Kidney (tissue), 22 donors: ENCODE measurements around the gene RANBP2. TPM values are rescaled to one million over a fixed set of nuclear protein-coding genes. Genes with fewer than 3 reads are reported as not detected.
"Not testable (repeated sequence)": the region's sequence is repeated elsewhere in the genome, so short reads cannot be mapped to it uniquely, and the experiment has no call there.

Experiments used
- DNase-seq, 5 donors: peaks; one replicate each; pipeline ENCODE4 v3.0.0-alpha.2; 2013 to 2020
- FAIRE-seq: peaks from 2 replicates; lab custom pipeline; 2012; peaks lifted over from hg19 to GRCh38; lab: Jason Lieb, UNC
- H3K27ac ChIP-seq, 2 donors: one replicate each; pipeline ENCODE4 v1.7.0; 2013; ENCODE audit warnings: low read depth in 2 of 2, low read length in 2 of 2, inconsistent platforms in 1 of 2
- H3K27me3 ChIP-seq: one replicate; pipeline ENCODE4 v1.7.1; 2013; ENCODE audit warnings: low read length, inconsistent platforms; ENCODE audit not compliant: control insufficient read depth, insufficient read depth
- H3K36me3 ChIP-seq, 3 donors: one replicate each; pipeline versions ENCODE4 v1.7.0 to v1.7.1; 2013; ENCODE audit warnings: low read length in 3 of 3, control low read depth in 1 of 3, inconsistent platforms in 1 of 3; ENCODE audit not compliant: insufficient read depth in 3 of 3, control insufficient read depth in 2 of 3
- H3K4me1 ChIP-seq, 3 donors: one replicate each; pipeline versions ENCODE4 v1.7.0 to v1.7.1; 2013; ENCODE audit warnings: low read length in 3 of 3, inconsistent platforms in 1 of 3, low read depth in 1 of 3; ENCODE audit not compliant: control insufficient read depth in 2 of 3, insufficient read depth in 2 of 3
- H3K4me3 ChIP-seq, 3 donors: one replicate each; pipeline versions ENCODE4 v1.7.0 to v1.8.1; 2013; ENCODE audit warnings: low read length in 3 of 3, control low read depth in 1 of 3, inconsistent platforms in 1 of 3
- H3K9ac ChIP-seq, 3 donors: one replicate each; pipeline versions ENCODE4 v1.7.0 to v1.7.1; 2013; ENCODE audit warnings: low read length in 3 of 3, control low read depth in 1 of 3, inconsistent platforms in 1 of 3
- H3K9me3 ChIP-seq, 3 donors: one replicate each; pipeline versions ENCODE4 v1.7.0 to v1.7.1; 2013; ENCODE audit warnings: low read length in 3 of 3, control low read depth in 1 of 3, inconsistent platforms in 1 of 3; ENCODE audit not compliant: control insufficient read depth in 2 of 3, insufficient read depth in 1 of 3
- intact Hi-C: fragments of 100-400 bp; cut with DNase I; formaldehyde crosslinking; loops from one replicate; pipeline ENCODE4 v1.11.1; 2022
- long read RNA-seq, 10 donors: library from polyadenylated mRNA in 1 of 10; unstranded in 1 of 10; transcript quantifications; one replicate each; pipeline ENCODE4 v2.0.0 and lab custom pipeline, GENCODE V29; 2021 to 2026
- polyA plus RNA-seq: library from polyadenylated mRNA; stranded (reverse); fragments of 350-450 nt; fragmentation: Illumina TruSeq; extraction: RNeasy Lipid Tissue Mini Kit (QIAGEN cat#74804); gene quantifications from one replicate; pipeline ENCODE4 v1.2.3, GENCODE V29; 2014; ENCODE audit warnings: low read depth, low replicate concordance; ENCODE audit not compliant: insufficient read depth
- total RNA-seq: library from RNA; stranded (reverse); fragmentation: NEBNext Ultra II Directional; extraction: Animal tissue kit (Norgen Biotek cat#: 25700); gene quantifications from one replicate; pipeline ENCODE4 v1.2.1, GENCODE V29; 2021
- TF ChIP-seq, protein P1 (sequence below): IDR thresholded peaks from 3 replicates; pipeline ENCODE4 v1.5.1; 2012; ENCODE audit warnings: mild to moderate bottlenecking, moderate library complexity, borderline replicate concordance; ENCODE audit not compliant: insufficient read depth; ENCODE audit errors: extremely low read depth
- donor health status: control.
- donor health status: control.
- donor health status: control.
- donor health status: control.
- donor health status: control.
- donor health status: DM: yes; HTN: yes; CAD: no.
- donor health status: Normal renal cell carcinoma (clear cell type).

RANBP2 gene
- total RNA-seq = 76.4 TPM
- polyA plus RNA-seq = 7.9 TPM
- long read RNA-seq, donor 1, partial matches to known transcripts = 15 of 15 reads
- long read RNA-seq, donor 1, other reads (novel, unspliced or antisense) = 0 of 15 reads
- long read RNA-seq, donor 2, partial matches to known transcripts = 5 of 5 reads
- long read RNA-seq, donor 2, other reads (novel, unspliced or antisense) = 0 of 5 reads
- long read RNA-seq, donor 3, partial matches to known transcripts = 35 of 35 reads
- long read RNA-seq, donor 3, other reads (novel, unspliced or antisense) = 0 of 35 reads
- long read RNA-seq, donor 4, partial matches to known transcripts = 5 of 5 reads
- long read RNA-seq, donor 4, other reads (novel, unspliced or antisense) = 0 of 5 reads
- long read RNA-seq, donor 5 = 0 reads
- long read RNA-seq, donor 6, partial matches to known transcripts = 30 of 30 reads
- long read RNA-seq, donor 6, other reads (novel, unspliced or antisense) = 0 of 30 reads
- long read RNA-seq, donor 7, full-length matches to known transcripts = 1 of 19 reads
- long read RNA-seq, donor 7, partial matches to known transcripts = 11 of 19 reads
- long read RNA-seq, donor 7, other reads (novel, unspliced or antisense) = 7 of 19 reads
- long read RNA-seq, donor 8 = 0 reads
- long read RNA-seq, donor 9 = 0 reads
- long read RNA-seq, donor 10, partial matches to known transcripts = 29 of 29 reads
- long read RNA-seq, donor 10, other reads (novel, unspliced or antisense) = 0 of 29 reads

DNA sequence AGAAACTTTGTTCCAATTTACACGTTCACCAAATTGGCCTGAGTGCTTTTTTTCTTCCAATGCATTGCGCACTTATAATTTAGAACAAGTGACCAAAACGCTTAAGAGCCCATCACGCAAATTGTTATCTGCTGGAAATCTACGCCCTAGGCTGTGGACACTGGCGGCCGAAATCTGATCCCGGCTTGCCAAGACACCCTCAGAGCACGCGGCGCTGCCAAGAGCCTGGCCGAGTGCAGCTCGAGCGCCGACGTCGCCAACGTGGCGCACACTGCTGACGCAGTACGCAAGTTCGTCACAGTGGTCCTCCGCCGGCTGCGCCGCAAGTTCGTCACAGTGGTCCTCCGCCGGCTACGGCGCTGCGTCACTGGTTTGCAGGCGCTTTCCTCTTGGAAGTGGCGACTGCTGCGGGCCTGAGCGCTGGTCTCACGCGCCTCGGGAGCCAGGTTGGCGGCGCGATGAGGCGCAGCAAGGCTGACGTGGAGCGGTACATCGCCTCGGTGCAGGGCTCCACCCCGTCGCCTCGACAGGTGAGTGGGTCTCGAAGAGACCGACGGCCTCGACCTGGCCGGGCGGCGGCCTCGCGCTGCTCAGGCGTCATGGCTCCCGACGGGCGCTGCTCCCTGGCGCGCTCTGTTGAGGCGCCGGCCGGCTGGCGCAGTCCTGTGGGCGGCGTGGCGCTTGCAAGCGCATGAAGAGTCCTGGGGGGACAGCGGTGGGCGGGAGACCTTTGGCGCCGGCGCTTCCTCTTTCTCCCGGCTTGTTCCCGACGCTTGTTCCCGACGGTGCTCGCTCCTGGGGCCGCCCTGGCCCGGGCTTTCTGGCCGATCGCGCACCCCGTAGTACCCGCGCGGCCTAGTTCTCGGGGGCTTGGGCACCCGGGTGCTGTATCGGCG lies at the start of gene RANBP2:
Gene RANBP2 (plus strand): TSS at position 334 of the 896 bp plus-strand sequence. CDS start 125 bp downstream, at position 459.
- peak; percentile 96 to 99 (median 98) for DNase-seq
- H3K9ac ChIP-seq = peak within 1 kb of the TSS; percentile 73 to 81 (median 80)
- no peaks in the 10 kb centered on the region for H3K4me1 ChIP-seq
- FAIRE-seq = no peak
- H3K27me3 ChIP-seq = no peaks in the 10 kb centered on the region
- H3K4me3 ChIP-seq = peak within 1 kb of the TSS; percentile 80 to 95 (median 87)
- H3K9me3 ChIP-seq = no peaks in the 10 kb centered on the region
- H3K27ac ChIP-seq = peak within 1 kb of the TSS; percentile 94 to 95
- intact Hi-C loops = no loop called here
- H3K36me3 ChIP-seq = no peaks in the 10 kb centered on the region
- TF ChIP-seq, protein P1, sequence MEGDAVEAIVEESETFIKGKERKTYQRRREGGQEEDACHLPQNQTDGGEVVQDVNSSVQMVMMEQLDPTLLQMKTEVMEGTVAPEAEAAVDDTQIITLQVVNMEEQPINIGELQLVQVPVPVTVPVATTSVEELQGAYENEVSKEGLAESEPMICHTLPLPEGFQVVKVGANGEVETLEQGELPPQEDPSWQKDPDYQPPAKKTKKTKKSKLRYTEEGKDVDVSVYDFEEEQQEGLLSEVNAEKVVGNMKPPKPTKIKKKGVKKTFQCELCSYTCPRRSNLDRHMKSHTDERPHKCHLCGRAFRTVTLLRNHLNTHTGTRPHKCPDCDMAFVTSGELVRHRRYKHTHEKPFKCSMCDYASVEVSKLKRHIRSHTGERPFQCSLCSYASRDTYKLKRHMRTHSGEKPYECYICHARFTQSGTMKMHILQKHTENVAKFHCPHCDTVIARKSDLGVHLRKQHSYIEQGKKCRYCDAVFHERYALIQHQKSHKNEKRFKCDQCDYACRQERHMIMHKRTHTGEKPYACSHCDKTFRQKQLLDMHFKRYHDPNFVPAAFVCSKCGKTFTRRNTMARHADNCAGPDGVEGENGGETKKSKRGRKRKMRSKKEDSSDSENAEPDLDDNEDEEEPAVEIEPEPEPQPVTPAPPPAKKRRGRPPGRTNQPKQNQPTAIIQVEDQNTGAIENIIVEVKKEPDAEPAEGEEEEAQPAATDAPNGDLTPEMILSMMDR = peak; percentile 2

DNA sequence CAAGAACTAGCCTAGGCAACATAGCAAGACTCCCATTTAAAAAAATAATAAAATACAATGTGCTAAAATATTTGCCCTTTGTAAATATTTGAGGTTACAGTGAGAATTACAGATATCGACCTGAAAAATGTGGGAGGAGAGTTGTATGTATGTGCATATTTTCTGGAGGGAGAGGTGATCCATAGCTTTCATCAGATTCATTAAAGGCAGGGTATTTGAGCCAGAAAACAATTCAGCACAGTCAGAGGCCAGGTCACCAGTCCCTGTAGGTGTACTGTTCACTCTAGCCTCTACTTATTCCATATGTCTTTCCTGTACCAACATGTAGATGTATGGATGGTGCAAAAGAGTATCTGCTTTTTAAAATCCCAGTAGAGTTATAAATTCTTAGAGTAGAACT lies 49.0 kb upstream of the RANBP2 start:
- intact Hi-C loops, H3K4me1 ChIP-seq, H3K36me3 ChIP-seq, DNase-seq, H3K4me3 ChIP-seq, H3K27ac ChIP-seq, H3K27me3 ChIP-seq, H3K9ac ChIP-seq, H3K9me3 ChIP-seq, FAIRE-seq: not testable (repeated sequence)

DNA sequence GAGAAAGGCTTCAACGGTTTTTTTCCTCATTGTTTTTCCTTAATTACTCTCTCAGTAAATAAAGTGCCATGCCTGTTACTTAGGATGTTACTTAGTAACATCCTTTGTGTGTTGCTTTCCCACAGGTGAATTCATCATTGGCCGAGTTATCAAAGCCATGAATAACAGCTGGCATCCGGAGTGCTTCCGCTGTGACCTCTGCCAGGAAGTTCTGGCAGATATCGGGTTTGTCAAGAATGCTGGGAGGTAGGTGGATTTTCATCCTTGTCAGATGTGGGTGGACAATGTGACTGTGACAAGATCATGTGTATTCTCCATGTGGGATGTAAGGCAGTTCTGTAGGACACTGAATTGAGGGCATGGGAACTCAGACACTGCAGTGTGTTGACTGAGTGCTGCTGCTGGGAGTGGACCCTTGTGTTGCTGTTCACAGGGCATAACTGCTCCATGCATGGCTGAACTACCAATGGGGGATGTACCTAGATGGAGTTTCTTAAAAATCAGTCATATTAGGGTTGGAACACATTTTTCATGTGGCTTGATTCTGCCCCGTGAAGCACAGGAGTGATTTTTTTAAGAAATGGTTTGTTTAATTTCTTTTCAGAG lies 47.0 kb upstream of the RANBP2 start:
- H3K27ac ChIP-seq, H3K9me3 ChIP-seq, H3K9ac ChIP-seq, H3K36me3 ChIP-seq, H3K27me3 ChIP-seq, FAIRE-seq, DNase-seq, H3K4me3 ChIP-seq, intact Hi-C loops, H3K4me1 ChIP-seq: not testable (repeated sequence)

DNA sequence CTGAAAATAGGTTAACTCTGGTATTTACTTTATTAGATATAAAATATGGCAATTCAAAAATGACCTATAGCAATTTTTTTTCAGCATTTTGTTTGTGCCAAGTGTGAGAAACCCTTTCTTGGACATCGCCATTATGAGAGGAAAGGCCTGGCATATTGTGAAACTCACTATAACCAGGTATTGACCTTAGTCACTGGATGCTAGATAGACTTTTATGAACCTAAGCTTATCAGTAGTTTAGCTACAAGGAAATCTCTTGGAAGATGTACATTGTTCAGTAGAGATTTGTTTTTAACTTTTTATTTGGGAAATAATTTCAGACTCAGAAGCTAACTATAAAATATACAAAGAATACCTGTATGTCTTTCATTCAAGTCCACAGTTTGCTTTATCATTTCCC lies 42.8 kb upstream of the RANBP2 start:
- H3K4me3 ChIP-seq, H3K36me3 ChIP-seq, H3K9ac ChIP-seq, H3K4me1 ChIP-seq, H3K9me3 ChIP-seq, intact Hi-C loops, H3K27ac ChIP-seq, H3K27me3 ChIP-seq, FAIRE-seq, DNase-seq: not testable (repeated sequence)

DNA sequence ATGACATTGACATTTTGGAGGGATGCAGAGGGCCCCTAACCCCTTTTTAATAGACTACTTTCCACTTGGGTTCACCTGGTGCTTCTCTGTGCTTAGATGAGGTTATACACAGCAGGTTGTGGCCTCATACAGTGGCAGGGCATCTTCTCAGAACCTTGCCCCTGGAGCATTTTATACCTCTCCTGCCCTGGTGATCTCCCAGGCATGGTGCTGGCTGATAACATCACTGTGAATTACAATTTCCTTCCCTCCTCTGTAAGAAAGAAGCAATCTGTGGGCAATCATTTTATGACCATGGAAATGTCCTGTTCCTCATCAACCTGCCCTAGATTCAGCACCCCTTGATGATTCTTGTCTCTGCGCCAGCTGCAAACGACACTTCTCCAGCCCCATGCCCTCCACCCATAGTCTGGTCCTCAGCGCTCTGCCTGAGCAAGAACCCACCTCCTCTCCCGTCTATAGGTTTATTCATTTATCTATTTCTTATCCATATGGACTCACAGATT lies 42.0 kb upstream of the RANBP2 start:
- H3K9ac ChIP-seq, H3K4me3 ChIP-seq, H3K27me3 ChIP-seq, intact Hi-C loops, H3K4me1 ChIP-seq, H3K9me3 ChIP-seq, H3K27ac ChIP-seq, FAIRE-seq, DNase-seq, H3K36me3 ChIP-seq: not testable (repeated sequence)

DNA sequence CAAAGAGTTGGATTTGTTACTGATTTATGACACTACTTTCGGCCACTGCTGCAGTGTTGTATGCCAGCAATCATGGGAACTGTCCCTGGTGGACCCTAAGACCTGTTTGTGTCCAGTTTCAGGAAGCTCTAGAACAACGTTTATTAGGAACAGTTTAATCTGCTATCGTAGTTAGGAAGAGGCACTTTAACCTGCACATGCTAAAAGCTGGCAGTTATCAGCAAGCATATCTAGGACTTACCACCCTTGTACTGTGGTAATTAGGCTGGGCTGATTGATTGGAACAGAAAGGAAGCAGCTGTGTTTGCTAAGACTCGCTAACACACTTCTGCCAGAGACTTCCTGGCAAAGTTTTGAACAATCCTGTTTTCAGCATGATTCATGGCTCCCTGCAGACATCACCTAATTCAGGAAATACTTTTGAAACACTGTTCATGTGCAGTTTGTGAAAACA lies 41.1 kb upstream of the RANBP2 start:
- H3K9me3 ChIP-seq, H3K27ac ChIP-seq, H3K4me3 ChIP-seq, H3K36me3 ChIP-seq, H3K9ac ChIP-seq, FAIRE-seq, H3K27me3 ChIP-seq, intact Hi-C loops, H3K4me1 ChIP-seq: not testable (repeated sequence)
- DNase-seq = peak in 2 of 5 donors; percentile 23 to 67
